SKM-1 (cell line): ENCODE data around the gene ARL6IP1.
"Not testable (repeated sequence)": the region's sequence is repeated elsewhere in the genome, so short reads cannot be mapped to it uniquely, and the experiment has no call there.

Experiments used
- DNase-seq: peaks from one replicate; lab custom pipeline; 2025; ENCODE audit not compliant: unreplicated experiment; lab: John Stamatoyannopoulos, UW

Gene ARL6IP1

GRCh38 chr16:18800293-18800692 is 1.1 kb downstream of the ARL6IP1 start:
- no peak for DNase-seq

DNA sequence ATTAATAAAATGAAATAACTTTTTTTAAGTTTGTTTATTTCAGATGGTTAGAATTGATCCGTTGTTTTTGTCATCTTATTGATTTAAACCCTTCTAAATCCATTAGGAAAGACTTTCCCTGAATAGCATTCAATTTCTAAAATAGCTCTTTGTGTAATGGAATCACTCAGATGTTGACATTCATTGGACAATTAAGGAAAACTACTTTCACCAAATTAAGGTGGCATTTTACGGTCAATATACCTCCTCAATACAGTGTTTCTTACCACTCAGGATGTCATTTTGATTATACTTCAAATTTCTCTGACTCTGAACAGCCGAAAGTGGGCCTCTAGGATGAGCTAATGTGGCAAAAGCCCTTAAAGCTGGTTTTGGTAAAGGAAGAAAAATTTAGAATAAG is 1.8 kb downstream of the ARL6IP1 start:
- no peak for DNase-seq

DNA sequence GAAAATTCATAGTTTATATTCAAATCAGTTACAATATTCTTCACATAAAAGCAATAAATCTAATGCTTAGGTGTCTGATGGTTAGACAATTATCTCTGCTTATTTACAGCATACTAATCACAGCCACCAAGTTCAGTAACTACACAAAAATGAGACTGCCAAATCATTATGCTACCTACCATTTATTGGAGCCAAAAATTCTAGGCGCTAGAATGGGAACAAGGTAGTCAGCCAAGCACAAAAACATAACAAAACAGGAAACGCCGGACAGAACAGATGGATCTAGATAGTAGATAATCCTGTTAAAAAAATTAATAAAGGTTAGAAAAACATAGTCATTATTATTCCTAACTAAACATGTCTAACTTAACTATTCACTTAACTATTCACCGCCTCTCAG is 3.6 kb downstream of the ARL6IP1 start:
- no peak for DNase-seq

DNA sequence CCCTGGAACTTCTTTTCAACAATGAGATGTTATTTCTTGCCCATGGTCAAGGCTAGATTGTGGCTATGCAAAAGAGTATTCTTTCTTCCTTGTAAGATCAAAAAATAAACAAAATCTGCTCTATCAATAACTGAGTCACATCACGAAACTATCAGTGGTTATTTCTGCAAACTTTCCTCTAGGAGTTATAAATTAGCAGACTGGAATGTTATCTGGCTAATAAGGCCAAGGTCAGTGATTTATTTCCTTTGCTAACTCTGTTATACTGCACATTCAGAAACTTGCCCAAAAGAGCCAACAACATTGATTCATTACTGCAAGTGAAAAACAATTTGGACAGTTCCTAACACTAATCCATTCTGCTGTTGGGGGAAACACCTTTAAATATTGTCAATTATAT is 5.0 kb downstream of the ARL6IP1 start:
- DNase-seq = no peak

GRCh38 chr16:18792836-18793433 is 8.4 kb downstream of the ARL6IP1 start:
- no peak for DNase-seq

GRCh38 chr16:18789850-18790706 is 11.3 kb downstream of the ARL6IP1 start, which contains the start of gene RPS15A:
Gene RPS15A (minus strand): TSS chr16:18790334. CDS start chr16:18789113, 1,221 bp downstream.
- peak; percentile 94 for DNase-seq

DNA sequence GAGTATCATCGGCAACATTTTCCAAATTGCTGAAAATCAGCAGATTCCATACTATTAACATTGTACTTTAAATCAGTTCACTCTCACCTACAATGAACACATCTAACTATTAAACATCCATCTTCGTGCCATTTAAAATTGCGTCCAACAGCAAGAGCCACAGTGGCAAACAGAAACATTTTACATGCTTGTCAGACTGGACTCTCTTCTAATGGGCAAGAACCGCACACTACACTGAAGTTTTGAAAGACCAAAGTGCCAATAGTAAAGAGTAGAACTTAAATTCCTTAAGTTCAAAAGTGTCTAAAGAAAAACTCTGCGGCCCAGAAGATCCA is 11.9 kb downstream of the ARL6IP1 start:
- DNase-seq = no peak

- DNase-seq = no peak
These were observed 12.4 kb downstream of the ARL6IP1 start for GRCh38 chr16:18788828-18789514.

DNA sequence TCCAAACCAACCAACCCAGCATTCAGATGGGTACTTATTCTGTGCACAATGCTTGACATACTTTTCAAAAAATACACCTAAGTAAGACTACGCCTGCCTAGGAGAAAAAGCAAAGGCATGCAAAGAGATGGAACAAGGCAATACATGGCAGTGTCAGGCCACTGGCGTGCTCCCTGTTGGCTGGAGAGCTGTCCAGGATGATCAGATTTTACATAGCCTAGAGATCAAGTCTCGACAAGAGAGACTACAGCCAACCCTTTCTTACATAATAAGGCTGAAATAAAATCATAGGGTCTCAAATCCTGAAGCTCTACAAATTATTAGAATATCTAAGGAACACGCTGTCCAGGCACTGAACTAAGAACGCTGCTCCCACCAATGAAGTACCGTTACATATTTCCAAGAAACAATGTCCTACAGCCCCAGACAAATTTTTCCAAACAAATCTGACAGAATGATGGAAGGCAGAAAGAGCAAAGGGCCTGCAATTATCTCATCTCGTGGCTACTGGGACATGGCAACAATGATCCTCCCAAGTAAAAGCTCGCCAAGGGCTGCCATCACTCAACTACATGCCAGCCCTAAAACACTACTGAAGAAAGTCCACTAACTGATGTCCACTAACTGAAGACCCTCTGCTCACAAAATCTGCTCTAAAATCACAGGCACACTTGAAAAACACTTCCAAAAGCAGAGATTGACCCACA is 16.3 kb downstream of the ARL6IP1 start:
- no peak for DNase-seq

DNA sequence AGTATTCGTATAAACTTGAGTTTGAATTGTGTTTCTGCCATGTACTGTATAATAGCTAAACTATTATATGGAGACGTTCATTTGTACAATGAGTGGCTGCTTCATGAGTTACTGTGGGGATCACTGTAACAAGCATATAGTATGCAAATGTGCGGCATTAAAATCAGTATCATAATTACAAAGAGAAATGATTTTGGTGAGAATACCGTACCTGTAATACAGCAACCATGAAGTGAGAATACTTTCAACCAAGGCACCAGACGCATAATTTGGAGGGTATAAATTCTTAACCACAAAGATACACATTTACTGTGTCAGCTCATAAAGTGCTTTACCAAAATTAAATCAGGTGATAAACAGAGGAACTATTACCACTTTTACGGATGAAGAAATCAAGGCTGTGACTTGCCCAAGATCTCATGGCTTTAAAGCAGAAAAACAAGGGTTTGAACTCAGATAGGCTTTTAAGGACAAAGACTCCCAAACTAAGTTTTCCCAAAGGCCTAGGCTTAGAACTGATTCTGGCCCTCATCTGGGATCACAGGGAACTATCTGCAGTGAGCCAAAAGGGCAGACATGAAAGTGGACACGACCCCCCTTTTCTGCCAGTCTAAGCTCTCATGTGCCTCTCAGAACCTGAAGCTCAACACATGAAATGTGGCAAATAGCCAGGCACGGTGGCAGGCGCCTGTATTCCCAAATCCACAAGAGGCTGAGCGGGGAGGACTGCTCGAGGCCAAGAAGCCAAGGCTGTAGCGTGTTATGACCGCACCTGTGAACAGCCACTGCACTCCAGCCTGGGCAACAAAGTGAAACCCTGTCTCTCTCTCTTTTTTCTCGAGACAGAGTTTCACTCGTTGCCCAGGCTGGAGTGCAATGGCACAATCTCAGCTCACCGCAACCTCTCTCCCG is 17.7 kb downstream of the ARL6IP1 start:
- no peak for DNase-seq

DNA sequence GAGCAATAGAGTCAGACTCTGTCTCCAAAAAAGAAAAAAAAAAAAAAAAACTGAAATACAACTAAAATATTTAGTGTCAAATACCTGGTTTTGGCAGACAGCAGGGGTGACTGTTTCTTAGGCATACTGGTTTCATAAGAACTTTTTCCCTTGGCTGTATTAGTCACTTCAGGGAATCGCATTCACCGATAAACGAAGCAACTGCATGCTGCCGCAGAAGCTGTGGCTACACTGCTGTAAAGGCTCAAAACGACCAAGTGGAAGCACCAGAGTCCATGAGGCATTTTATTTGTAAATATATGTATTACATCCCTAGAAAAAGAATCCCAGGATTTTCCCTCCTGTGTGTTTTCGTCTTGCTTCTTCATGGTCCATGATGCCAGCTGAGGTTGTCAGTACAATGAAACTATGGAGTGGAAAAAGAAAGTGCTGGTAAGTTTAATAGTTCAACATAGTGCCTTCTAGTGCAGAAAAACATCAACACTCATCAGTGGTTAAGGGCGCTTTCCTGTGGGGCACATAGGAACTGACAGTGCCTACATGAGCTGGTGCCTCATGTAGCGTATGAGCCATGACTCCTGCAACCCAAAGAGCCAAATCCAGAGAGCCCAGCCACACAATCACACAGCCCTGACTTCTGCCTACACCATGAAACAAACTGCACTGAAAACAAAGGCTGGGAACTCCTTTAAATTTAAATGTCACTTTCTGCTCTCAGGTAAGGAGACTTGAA is 18.5 kb downstream of the ARL6IP1 start:
- DNase-seq = no peak

GRCh38 chr16:18781232-18781631 is 20.1 kb downstream of the ARL6IP1 start:
- not testable (repeated sequence) for DNase-seq

- DNase-seq = not testable (repeated sequence)
These were observed 20.8 kb downstream of the ARL6IP1 start for GRCh38 chr16:18780460-18781026.

DNA sequence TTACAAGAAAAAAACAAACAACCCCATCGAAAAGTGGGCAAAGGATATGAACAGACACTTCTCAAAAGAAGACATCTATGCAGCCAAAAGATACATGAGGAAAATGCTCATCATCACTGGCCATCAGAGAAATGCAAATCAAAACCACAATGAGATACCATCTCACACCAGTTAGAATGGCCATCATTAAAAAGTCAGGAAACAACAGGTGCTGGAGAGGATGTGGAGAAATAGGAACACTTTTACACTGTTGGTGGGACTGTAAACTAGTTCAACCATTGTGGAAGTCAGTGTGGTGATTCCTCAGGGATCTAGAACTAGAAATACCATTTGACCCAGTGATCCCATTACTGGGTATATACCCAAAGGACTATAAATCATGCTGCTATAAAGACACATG is 23.7 kb downstream of the ARL6IP1 start:
- not testable (repeated sequence) for DNase-seq

DNA sequence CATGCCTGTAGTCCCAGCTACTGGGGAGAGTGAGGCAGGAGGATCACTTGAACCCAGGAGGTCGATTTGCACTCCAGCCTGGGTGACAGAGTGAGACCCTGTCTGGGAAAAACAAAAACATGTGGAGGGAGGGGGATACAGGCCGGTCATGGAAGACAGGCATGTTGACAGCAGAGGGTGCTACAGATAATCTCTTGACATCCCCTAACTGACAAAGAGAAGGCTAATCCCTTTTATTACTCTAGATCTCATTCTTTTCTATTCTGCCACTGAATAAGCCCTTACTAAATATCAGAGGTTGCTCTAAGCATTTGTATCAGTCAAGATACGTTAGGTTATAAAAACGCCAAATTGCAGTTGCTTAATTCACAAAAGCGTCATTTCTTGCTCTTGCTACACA is 25.0 kb downstream of the ARL6IP1 start:
- not testable (repeated sequence) for DNase-seq

DNA sequence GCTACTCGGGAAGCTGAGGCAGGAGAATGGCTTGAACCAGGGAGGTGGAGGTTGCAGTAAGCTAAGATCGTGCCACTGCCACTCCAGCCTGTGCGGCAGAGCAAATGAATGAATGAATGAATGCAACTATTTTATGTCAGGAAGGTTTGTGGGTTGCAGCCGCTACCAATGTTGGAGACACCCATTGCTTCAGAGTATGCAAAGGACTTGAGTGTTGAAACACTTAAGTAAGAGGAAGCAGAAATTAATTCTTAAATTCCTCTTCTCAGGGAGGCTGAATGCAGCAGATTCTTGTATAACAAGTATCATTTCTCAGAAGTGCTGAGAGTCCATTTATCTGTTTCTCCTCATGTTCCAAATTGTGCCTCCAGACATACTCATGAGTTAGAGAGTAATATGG is 26.7 kb downstream of the ARL6IP1 start:
- peak; percentile 35 for DNase-seq

GRCh38 chr16:18772171-18772570 is 29.2 kb downstream of the ARL6IP1 start:
- not testable (repeated sequence) for DNase-seq

DNA sequence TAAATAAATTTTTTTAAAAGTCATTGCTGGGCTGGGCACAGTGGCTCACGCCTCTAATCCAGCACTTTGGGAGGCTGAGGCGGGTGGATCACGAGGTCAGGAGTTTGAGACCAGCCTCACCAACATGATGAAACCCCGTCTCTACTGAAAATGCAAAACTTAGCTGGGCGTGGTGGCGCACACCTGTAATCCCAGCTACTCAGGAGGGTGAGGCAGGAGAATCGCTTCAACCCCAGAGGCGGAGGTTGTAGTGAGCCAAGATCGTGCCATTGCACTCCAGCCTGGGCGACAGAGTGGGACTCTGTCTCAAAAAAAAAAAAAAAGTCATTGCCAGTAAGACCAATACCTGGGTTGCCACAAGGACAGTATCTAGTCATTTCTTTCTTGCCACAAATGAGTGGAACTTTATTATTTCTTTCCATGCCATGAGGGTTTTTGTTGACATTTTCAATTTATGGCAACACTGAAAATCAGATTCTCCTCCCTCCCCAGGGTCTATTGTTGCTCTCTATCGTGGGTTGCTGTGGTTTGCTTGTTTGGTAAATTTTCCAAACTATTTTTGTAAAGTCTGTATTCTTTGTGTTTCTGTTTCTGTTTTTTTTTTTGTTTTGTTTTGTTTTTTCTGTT is 30.9 kb downstream of the ARL6IP1 start:
- DNase-seq = not testable (repeated sequence)

GRCh38 chr16:18767217-18767616 is 34.1 kb downstream of the ARL6IP1 start:
- DNase-seq = not testable (repeated sequence)
